GM12892 (cell line): Measurements from ENCODE around the gene GDA.

Source experiments
- DNase-seq: peaks from one replicate; pipeline ENCODE4 v3.0.0; 2011; ENCODE audit not compliant: insufficient read length
- FAIRE-seq: peaks from 2 replicates; lab custom pipeline; 2011; peaks lifted over from hg19 to GRCh38; lab: Jason Lieb, UNC
- POLR2A ChIP-seq: IDR thresholded peaks from 2 replicates; pipeline ENCODE4 v1.6.1; 2011; ENCODE audit warnings: low read depth, low read length, control low read depth
- POLR2AphosphoS5 ChIP-seq: IDR thresholded peaks from 2 replicates; pipeline ENCODE4 v1.6.1; 2011; ENCODE audit warnings: low read depth, low read length, control low read depth
- TAF1 ChIP-seq: IDR thresholded peaks from 2 replicates; pipeline ENCODE4 v1.6.1; 2011; ENCODE audit warnings: low read depth, mild to moderate bottlenecking, control low read depth, low read length, borderline replicate concordance

Gene GDA

GRCh38 chr9:72151104-72151503 lies 1.9 kb downstream of the GDA start:
- DNase-seq (no peak), FAIRE-seq (no peak)
- TF ChIP-seq TAF1 (no peak), POLR2A (no peak), POLR2AphosphoS5 (no peak)

- DNase-seq (no peak), FAIRE-seq (peak; percentile 14)
- no peak for TF ChIP-seq POLR2AphosphoS5
- TF ChIP-seq TAF1: no peak
- TF ChIP-seq POLR2A: no peak
These were observed 5.4 kb downstream of the GDA start for GRCh38 chr9:72154468-72155285.

- FAIRE-seq (no peak), DNase-seq (no peak)
- TF ChIP-seq POLR2A (no peak), POLR2AphosphoS5 (no peak), TAF1 (no peak)
These were observed 6.1 kb downstream of the GDA start for GRCh38 chr9:72155301-72155700.

- FAIRE-seq (no peak), DNase-seq (no peak)
- no peak for TF ChIP-seq POLR2A
- no peak for TF ChIP-seq TAF1
- no peak for TF ChIP-seq POLR2AphosphoS5
These were observed 7.3 kb downstream of the GDA start for GRCh38 chr9:72156586-72156985.

- FAIRE-seq: no peak
- DNase-seq: no peak
- no peak for TF ChIP-seq POLR2A
- no peak for TF ChIP-seq TAF1
- TF ChIP-seq POLR2AphosphoS5: no peak
These were observed 9.4 kb downstream of the GDA start for GRCh38 chr9:72158680-72159079.

- DNase-seq (no peak), FAIRE-seq (no peak)
- TF ChIP-seq TAF1 (no peak), POLR2AphosphoS5 (no peak), POLR2A (no peak)
These were observed 11.3 kb downstream of the GDA start for GRCh38 chr9:72160446-72161123.

- FAIRE-seq: no peak
- no peak for TF ChIP-seq POLR2A
- TF ChIP-seq TAF1: no peak
- TF ChIP-seq POLR2AphosphoS5: no peak
- no peak for DNase-seq
These were observed 16.1 kb downstream of the GDA start for GRCh38 chr9:72165326-72165725.

GRCh38 chr9:72165821-72166547 lies 16.7 kb downstream of the GDA start:
- TF ChIP-seq TAF1: no peak
- TF ChIP-seq POLR2AphosphoS5: no peak
- no peak for TF ChIP-seq POLR2A
- FAIRE-seq: no peak
- no peak for DNase-seq

- FAIRE-seq (no peak), DNase-seq (no peak)
- TF ChIP-seq POLR2AphosphoS5: no peak
- no peak for TF ChIP-seq TAF1
- no peak for TF ChIP-seq POLR2A
These were observed 18.8 kb downstream of the GDA start for GRCh38 chr9:72168075-72168474.

- FAIRE-seq: no peak
- DNase-seq: no peak
- TF ChIP-seq POLR2A (no peak), TAF1 (no peak), POLR2AphosphoS5 (no peak)
These were observed 19.9 kb downstream of the GDA start for GRCh38 chr9:72169178-72169577.

- FAIRE-seq: no peak
- no peak for TF ChIP-seq POLR2A
- TF ChIP-seq TAF1: no peak
- no peak for TF ChIP-seq POLR2AphosphoS5
- no peak for DNase-seq
These were observed 23.8 kb downstream of the GDA start for GRCh38 chr9:72173080-72173479.

GRCh38 chr9:72185561-72185960 lies 36.3 kb downstream of the GDA start:
- TF ChIP-seq POLR2A: no peak
- no peak for TF ChIP-seq POLR2AphosphoS5
- no peak for TF ChIP-seq TAF1
- no peak for FAIRE-seq

More at GRCh38 chr9:72185561-72185960, 36.3 kb downstream of the GDA start:
- no peak for DNase-seq
